GM23248 (cell line): ENCODE data around the gene RAB37.

Experiments
- EZH2 ChIP-seq: fragments of 200-600 bp; sonication (generic); IDR thresholded peaks from 2 replicates; pipeline ENCODE4 v1.6.1; 2018; ENCODE audit warnings: antibody characterized with exemption, mild to moderate bottlenecking; ENCODE audit not compliant: insufficient read depth, poor library complexity, severe bottlenecking
- EZH2phosphoT487 ChIP-seq: fragments of 200-600 bp; sonication (generic); IDR thresholded peaks from 2 replicates; pipeline ENCODE4 v1.6.1; 2018; ENCODE audit warnings: antibody characterized with exemption, moderate library complexity, mild to moderate bottlenecking, low read depth; ENCODE audit not compliant: insufficient read depth

GRCh38 chr17:74775409-74776043, 38.5 kb downstream of the RAB37 start:
- no peak for TF ChIP-seq EZH2
- no peak for TF ChIP-seq EZH2phosphoT487
